Cardiac septum (tissue), 1 donor: ENCODE results near the gene ZNF521. TPM values are rescaled to one million over a fixed set of nuclear protein-coding genes. Genes with fewer than 3 reads are reported as not detected.

Experiments
- DNase-seq: peaks from one replicate; pipeline ENCODE4 v3.0.0-alpha.2; 2020; ENCODE audit warnings: low spot score
- intact Hi-C: fragments of 100-400 bp; cut with DNase I; formaldehyde crosslinking; loops from one replicate; pipeline ENCODE4 v1.14.0; 2022
- long read RNA-seq: library from polyadenylated mRNA; unstranded; transcript quantifications from one replicate; pipeline ENCODE4 v2.0.0, GENCODE V29; 2021
- total RNA-seq: library from RNA; stranded (reverse); fragmentation: NEBNext Ultra II Directional; extraction: Animal tissue kit (Norgen Biotek cat#: 25700); gene quantifications from one replicate; pipeline ENCODE4 v1.2.1, GENCODE V29; 2021
- donor health status: DM: no; HTN: no; CAD: no.

Gene ZNF521
- total RNA-seq = 15.4 TPM
- long read RNA-seq, full-length matches to known transcripts = 1 of 10 reads
- long read RNA-seq, partial matches to known transcripts = 3 of 10 reads
- long read RNA-seq, other reads (novel, unspliced or antisense) = 6 of 10 reads

- intact Hi-C loops = loop anchor here (5.0 kb wide), 2 partner anchors 475 to 955 kb away; partner anchors contain the start of gene OSBPL1A
- peak; percentile 87 for DNase-seq
These were observed at the start of gene ZNF521 for GRCh38 chr18:25351777-25352628. TSS of gene ZNF521 (minus strand) at chr18:25352166. CDS start at chr18:25350946, 1,220 bp downstream.

DNA sequence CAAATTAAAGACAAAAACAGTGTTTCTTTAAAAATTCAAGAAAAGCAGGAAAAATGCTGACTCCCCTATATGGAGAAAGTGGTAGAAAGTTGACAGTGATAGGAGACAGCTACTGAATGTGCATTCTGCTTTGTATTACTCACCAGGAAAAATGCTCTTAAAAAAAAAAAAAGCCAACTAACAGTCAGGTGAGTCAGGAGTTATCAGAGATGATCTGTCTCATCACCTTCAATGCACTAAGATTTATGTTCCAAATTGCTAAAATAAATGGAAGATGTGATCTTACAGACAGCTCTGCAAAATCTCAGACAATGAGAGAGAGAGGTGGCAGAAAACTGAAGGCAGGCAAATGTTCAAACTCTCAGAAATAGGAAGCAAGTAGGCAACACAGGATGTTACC, 47.6 kb upstream of the ZNF521 start:
- intact Hi-C loops = no loop called here
- DNase-seq = no peak

- intact Hi-C loops = no loop called here
- DNase-seq = no peak
These were observed 40.2 kb upstream of the ZNF521 start for GRCh38 chr18:25392192-25392591.

DNA sequence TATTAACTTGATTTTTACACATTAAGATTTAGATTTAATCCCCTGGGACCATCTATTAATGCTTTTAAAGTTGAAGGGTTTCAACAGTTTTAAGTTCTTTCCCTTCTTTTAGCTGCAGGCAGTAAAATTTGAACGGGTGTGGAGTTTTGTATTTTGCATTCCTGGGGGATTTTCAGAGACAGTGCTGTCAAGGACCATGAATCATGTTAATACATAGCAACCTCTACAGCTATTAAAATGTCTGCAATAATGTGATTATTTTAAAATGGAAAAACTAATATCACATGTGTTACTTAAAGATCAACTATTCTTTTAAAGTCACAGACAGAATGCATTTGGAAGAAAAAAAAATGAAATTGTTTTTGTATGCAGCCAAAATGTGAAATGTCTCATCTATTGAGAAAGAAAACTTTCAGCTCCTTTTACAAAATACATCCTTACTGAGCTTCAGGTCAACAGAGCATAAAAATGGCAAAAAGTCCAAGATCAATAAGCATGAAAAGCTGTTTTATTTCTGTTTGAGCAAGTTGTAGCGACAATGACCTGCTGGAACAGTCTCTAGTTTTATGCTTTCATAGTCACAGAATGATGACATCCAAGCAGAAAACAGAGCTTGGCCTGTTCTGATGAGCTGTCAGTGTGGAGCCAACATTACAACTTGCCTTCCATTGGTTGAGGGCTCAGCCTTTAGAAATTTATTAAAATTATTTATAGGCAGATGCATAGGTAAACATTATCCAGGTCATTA, 21.6 kb upstream of the ZNF521 start:
- intact Hi-C loops = no loop called here
- no peak for DNase-seq

- intact Hi-C loops = no loop called here
- DNase-seq = no peak
These were observed 18.4 kb upstream of the ZNF521 start for GRCh38 chr18:25370391-25370790.

DNA sequence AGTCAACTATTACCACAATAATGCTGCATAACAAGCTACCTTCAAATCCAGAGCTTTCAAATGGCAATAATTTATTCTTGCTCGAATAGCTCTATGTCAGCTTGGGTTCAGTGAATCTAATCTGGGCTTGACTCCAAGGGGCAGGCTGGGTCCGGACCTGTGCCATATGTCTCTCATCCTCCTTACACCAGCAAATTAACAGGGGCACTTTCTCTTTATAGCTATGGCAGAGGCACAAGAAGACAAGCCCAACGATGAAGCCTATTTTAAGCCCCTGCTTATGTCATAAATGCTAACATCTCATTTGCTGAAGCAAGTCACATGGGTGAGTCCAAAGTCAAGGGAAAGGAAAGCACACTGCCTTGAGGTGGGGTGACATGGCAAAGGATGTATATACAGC, 13.3 kb upstream of the ZNF521 start:
- intact Hi-C loops = no loop called here
- no peak for DNase-seq

- no peak for DNase-seq
- intact Hi-C loops = no loop called here
These were observed 12.8 kb upstream of the ZNF521 start for GRCh38 chr18:25364732-25365131.

- no peak for DNase-seq
- intact Hi-C loops = no loop called here
These were observed 8.4 kb upstream of the ZNF521 start for GRCh38 chr18:25360301-25360899.

DNA sequence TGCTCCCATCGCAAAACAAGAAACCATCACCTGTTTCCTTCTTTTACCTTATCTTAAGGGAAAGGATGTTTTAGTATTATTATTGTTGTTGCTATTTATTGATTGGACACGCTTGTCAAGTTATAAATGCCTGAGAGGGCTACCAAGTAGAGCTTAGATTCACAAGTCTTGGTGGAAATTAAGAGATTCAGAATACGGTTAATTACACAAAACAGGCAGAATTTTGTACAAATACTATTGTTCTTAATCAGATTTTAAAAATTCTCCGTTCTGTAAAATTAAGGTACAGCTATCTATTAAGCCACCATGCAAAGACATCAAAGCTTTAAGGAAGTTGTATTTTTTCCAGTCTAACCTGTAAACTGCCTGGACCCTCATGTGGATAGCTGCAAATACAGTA, 1.1 kb upstream of the ZNF521 start:
- intact Hi-C loops = loop anchor here (5.0 kb wide), 2 partner anchors 476 to 956 kb away; partner anchors contain the start of gene OSBPL1A

DNA sequence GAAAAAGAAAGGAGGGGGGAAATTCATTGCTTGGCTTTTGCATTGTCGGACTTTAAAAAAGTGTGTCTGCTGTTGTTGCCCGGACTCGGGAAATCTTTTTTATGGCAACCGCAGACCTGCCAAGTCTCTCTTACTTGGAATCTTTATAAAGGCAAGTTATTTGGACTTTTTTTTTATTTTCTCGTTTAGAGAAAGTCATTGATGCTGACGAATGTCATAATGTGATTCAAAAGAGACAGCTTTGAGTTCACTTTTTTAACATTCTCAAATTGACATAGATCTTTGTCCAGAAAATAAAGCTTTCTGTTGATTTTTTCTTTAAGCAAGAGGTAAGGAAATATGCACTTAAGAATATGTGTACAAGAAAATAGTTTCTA, 651 bp upstream of the ZNF521 start:
- intact Hi-C loops = loop anchor here (5.0 kb wide), 2 partner anchors 475 to 955 kb away; partner anchors contain the start of gene OSBPL1A
- no peak for DNase-seq

More for the DNA sequence above, 1.1 kb upstream of the ZNF521 start:
- no peak for DNase-seq

- intact Hi-C loops = loop anchor here (5.0 kb wide), 2 partner anchors 474 to 954 kb away; partner anchors contain the start of gene OSBPL1A
These were observed 638 bp downstream of the ZNF521 start for GRCh38 chr18:25351280-25351775.

GRCh38 chr18:25350489-25351251, 1.3 kb downstream of the ZNF521 start:
- intact Hi-C loops = loop anchor here (5.0 kb wide), 2 partner anchors 473 to 953 kb away; partner anchors contain the start of gene OSBPL1A
- peak; percentile 78 for DNase-seq

More at GRCh38 chr18:25351280-25351775, 638 bp downstream of the ZNF521 start:
- no peak for DNase-seq

- no peak for DNase-seq
- intact Hi-C loops = loop anchor here (2.0 to 10.0 kb wide), 6 partner anchors 65 to 953 kb away; partner anchors contain the start of gene OSBPL1A
These were observed 2.0 kb downstream of the ZNF521 start for GRCh38 chr18:25349926-25350487.

DNA sequence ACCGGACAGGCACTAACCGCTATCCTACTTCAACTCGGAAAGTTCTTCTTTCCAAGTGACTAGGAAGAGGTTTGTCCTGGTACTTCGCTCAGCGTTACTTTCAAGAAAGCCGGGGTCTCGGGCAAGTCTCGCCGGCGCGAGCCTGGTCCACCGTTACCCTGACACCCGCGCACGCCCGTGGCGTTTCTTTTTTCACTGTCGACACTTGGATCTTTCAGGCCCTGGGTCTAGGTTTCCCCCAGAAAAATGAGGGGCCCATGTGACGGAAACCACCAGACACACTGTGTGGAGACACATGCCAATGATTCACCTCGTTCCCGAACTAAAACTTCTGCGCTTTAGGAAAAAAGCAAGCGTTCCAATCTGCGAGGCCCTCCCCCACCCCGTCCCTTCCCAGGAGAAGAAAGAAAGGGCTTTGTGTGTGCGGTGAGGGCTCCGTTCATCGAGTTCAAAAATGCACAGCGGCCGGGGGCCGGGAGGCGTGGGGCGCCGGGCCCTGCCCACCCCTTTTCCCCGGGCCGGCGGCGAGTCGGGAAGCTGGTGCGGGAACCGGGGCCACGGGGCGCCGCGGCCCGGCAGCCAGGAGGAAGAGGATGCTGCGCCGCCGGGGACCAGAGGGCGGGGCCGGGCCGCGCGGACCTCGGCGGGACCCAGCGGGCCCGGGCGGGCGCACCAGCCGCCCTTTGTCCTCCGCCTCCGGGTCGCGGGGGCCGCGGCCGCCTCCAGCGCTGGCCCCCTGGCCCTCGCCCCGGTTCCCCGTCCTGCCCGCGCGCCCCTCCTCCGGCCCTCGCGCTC, 2.6 kb downstream of the ZNF521 start:
- DNase-seq = peak; percentile 76
- intact Hi-C loops = loop anchor here (2.0 to 10.0 kb wide), 4 partner anchors 65 to 215 kb away; no protein-coding TSS in a partner anchor

DNA sequence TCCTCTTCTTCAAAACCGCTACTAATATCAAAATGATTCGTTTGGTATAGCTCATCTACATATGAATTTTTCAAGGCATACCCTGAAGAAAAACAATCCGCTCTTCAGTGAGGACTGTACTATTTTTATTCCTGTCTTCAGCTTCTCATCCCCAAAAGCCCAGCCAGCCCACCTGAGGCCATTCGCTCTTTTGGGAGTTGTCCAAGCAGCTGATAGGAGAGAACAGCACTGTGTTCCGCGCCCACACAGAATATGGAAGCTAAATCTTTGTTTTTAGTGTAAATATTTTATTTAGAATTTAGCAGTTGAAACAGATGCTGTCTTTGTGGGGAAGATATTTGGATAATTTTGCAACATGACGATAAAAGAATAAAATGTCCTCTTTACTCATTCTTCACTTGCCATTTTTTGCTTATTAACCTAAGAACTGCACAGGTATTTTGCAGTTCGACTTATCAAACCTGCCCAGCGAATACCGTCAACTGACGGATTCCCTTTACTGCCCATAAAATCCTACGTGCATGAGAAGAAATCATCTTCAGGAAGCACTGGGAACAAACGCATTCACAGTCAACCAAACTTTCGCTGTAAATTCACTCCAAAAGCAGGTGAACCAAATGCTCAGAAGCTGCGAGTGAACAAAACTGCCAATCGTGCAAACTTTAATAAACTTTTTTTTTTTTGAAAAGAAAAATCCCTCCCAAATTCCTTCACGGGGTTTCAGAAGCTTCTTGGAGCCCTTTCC, 3.4 kb downstream of the ZNF521 start:
- intact Hi-C loops = loop anchor here (2.0 to 10.0 kb wide), 4 partner anchors 64 to 214 kb away; no protein-coding TSS in a partner anchor

DNA sequence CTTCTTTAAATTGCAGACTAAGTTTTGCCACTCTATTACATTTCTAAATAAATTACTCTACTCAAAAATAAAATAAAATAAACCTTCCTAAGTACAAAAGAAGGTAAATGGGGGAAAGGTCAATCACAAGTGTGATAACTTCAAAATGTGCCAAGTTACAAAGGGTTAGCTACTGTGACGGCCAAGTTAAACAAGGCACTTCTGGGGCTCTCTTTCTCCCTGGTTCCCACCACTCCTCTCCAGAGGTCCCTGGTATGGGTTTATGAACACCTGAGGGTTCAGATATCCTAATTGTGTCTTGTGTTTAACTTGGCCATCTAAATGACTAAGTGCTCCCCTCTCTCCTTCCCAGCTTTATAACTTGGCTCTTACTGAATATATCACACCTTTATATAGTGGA, 5.4 kb downstream of the ZNF521 start:
- intact Hi-C loops = loop anchor here (5.0 to 10.0 kb wide), 2 partner anchors 179 to 212 kb away; no protein-coding TSS in a partner anchor

More for the DNA sequence above, 3.4 kb downstream of the ZNF521 start:
- no peak for DNase-seq

More for the DNA sequence above, 5.4 kb downstream of the ZNF521 start:
- no peak for DNase-seq
